NT2/D1 (cell line): Measurements from ENCODE around the gene RAB6D.

Experiments used
- SUZ12 ChIP-seq: IDR thresholded peaks from 2 replicates; pipeline ENCODE4 v1.6.1; 2011; ENCODE audit not compliant: insufficient read length, insufficient read depth; ENCODE audit errors: extremely low read depth
- YY1 ChIP-seq: IDR thresholded peaks from 2 replicates; pipeline ENCODE4 v1.6.1; 2011; ENCODE audit not compliant: insufficient read length, insufficient read depth

GRCh38 chr2:131365452-131365851, 1.5 kb upstream of the RAB6D start:
- TF ChIP-seq YY1 = no peak
- no peak for TF ChIP-seq SUZ12
